MM.1S (cell line): ENCODE results near the gene CCDC171.
"Not testable (repeated sequence)": the region's sequence is repeated elsewhere in the genome, so short reads cannot be mapped to it uniquely, and the experiment has no call there.

Experiments used
- DNase-seq: peaks from one replicate; pipeline ENCODE4 v3.0.0-alpha.2; 2015
- H2AFZ ChIP-seq: fragments of 300-600 bp; sonication (generic); 2 replicates; pipeline ENCODE4 v1.6.0; 2016; ENCODE audit warnings: antibody characterized with exemption, low read length
- H3F3A ChIP-seq: fragments of 300-600 bp; sonication (generic); 2 replicates; pipeline ENCODE4 v1.6.1; 2016; ENCODE audit warnings: mild to moderate bottlenecking, antibody characterized with exemption, low read length, moderate library complexity, mixed read lengths; ENCODE audit not compliant: insufficient read depth
- H3K27ac ChIP-seq: fragments of 300-600 bp; sonication (generic); 2 replicates; pipeline ENCODE4 v1.5.1; 2016; ENCODE audit warnings: mild to moderate bottlenecking, low read length
- H3K27me3 ChIP-seq: fragments of 300-600 bp; sonication (generic); replicated peaks from 2 replicates; pipeline ENCODE4 v1.6.0; 2016; ENCODE audit warnings: low read length; ENCODE audit not compliant: insufficient read depth
- H3K36me3 ChIP-seq: fragments of 300-600 bp; sonication (generic); replicated peaks from 2 replicates; pipeline ENCODE4 v1.6.1; 2016; ENCODE audit warnings: mild to moderate bottlenecking, low read length, mixed read lengths; ENCODE audit not compliant: insufficient read depth
- H3K4me1 ChIP-seq: fragments of 300-600 bp; sonication (generic); 2 replicates; pipeline ENCODE4 v1.6.1; 2016; ENCODE audit warnings: low read length, mixed read lengths
- H3K4me2 ChIP-seq: fragments of 300-600 bp; sonication (generic); 2 replicates; pipeline ENCODE4 v1.6.0; 2016; ENCODE audit warnings: low read depth, low read length
- H3K4me3 ChIP-seq: fragments of 300-600 bp; sonication (generic); 2 replicates; pipeline ENCODE4 v1.5.1; 2016; ENCODE audit warnings: low read length, mixed read lengths
- H3K79me2 ChIP-seq: fragments of 300-600 bp; sonication (generic); 2 replicates; pipeline ENCODE4 v1.6.1; 2016; ENCODE audit warnings: mixed run types, low read length, mixed read lengths
- H3K9ac ChIP-seq: fragments of 300-600 bp; sonication (generic); 2 replicates; pipeline ENCODE4 v1.6.1; 2016; ENCODE audit warnings: low read length, mixed read lengths
- H3K9me2 ChIP-seq: fragments of 300-600 bp; sonication (generic); replicated peaks from 2 replicates; pipeline ENCODE4 v1.6.1; 2016; ENCODE audit warnings: mild to moderate bottlenecking, low read length, mixed read lengths; ENCODE audit not compliant: insufficient read depth
- H3K9me3 ChIP-seq: fragments of 300-600 bp; sonication (generic); replicated peaks from 2 replicates; pipeline ENCODE4 v1.6.1; 2016; ENCODE audit warnings: mild to moderate bottlenecking, low read length, mixed read lengths; ENCODE audit not compliant: insufficient read depth
- H4K20me1 ChIP-seq: fragments of 300-600 bp; sonication (generic); 2 replicates; pipeline ENCODE4 v1.6.1; 2016; ENCODE audit warnings: mild to moderate bottlenecking, low read length, moderate library complexity, mixed read lengths; ENCODE audit not compliant: insufficient read depth
- CTCF ChIP-seq: fragments of 300-600 bp; sonication (generic); IDR thresholded peaks from 2 replicates; pipeline ENCODE4 v1.5.1; 2016; ENCODE audit warnings: antibody characterized with exemption, low read length, mixed read lengths
- EZH2 ChIP-seq: fragments of 300-600 bp; sonication (generic); optimal IDR thresholded peaks from 2 replicates; pipeline ENCODE3; 2017; ENCODE audit warnings: low read depth, mild to moderate bottlenecking, antibody characterized with exemption, low read length, mixed read lengths
- EZH2phosphoT487 ChIP-seq: fragments of 300-600 bp; sonication (generic); IDR thresholded peaks from 2 replicates; pipeline ENCODE4 v1.6.1; 2018; ENCODE audit warnings: antibody characterized with exemption, low read length

CCDC171 gene

GRCh38 chr9:15592317-15592716 is 39.5 kb downstream of the CCDC171 start:
- H3K27me3 ChIP-seq = no peaks in the 10 kb centered on the region
- H3K9ac ChIP-seq = no peak overlapping the region
- H3K9me2 ChIP-seq = no peaks in the 10 kb centered on the region
- no peaks in the 10 kb centered on the region for H3K79me2 ChIP-seq
- TF ChIP-seq EZH2 (no peak), CTCF (no peak), EZH2phosphoT487 (no peak)
- H3K4me1 ChIP-seq = no peaks in the 10 kb centered on the region
- no peaks in the 10 kb centered on the region for H3K36me3 ChIP-seq
- H2AFZ ChIP-seq = no peak overlapping the region
- no peaks in the 10 kb centered on the region for H3K9me3 ChIP-seq
- no peak overlapping the region for H3K4me2 ChIP-seq
- no peaks in the 10 kb centered on the region for H4K20me1 ChIP-seq
- no peaks in the 10 kb centered on the region for H3F3A ChIP-seq
- no peak overlapping the region for H3K27ac ChIP-seq
- DNase-seq = no peak
- no peak overlapping the region for H3K4me3 ChIP-seq

- H3K79me2 ChIP-seq, H3K9me3 ChIP-seq, H3K36me3 ChIP-seq, H2AFZ ChIP-seq, H3K4me3 ChIP-seq, H4K20me1 ChIP-seq, H3F3A ChIP-seq, H3K4me2 ChIP-seq, H3K27ac ChIP-seq, H3K9me2 ChIP-seq, H3K9ac ChIP-seq, H3K4me1 ChIP-seq, H3K27me3 ChIP-seq, DNase-seq: not testable (repeated sequence)
These were observed 40.1 kb downstream of the CCDC171 start for GRCh38 chr9:15592940-15593339.

- H3K4me1 ChIP-seq, H3K9me2 ChIP-seq, H4K20me1 ChIP-seq, H3F3A ChIP-seq, H2AFZ ChIP-seq, H3K9ac ChIP-seq, H3K4me3 ChIP-seq, H3K36me3 ChIP-seq, H3K9me3 ChIP-seq, DNase-seq, H3K27ac ChIP-seq, H3K4me2 ChIP-seq, H3K79me2 ChIP-seq, H3K27me3 ChIP-seq: not testable (repeated sequence)
These were observed 48.0 kb downstream of the CCDC171 start for GRCh38 chr9:15600666-15601330.

- H3F3A ChIP-seq = no peaks in the 10 kb centered on the region
- no peaks in the 10 kb centered on the region for H3K36me3 ChIP-seq
- H3K79me2 ChIP-seq = no peaks in the 10 kb centered on the region
- H4K20me1 ChIP-seq = no peaks in the 10 kb centered on the region
- H3K9ac ChIP-seq = no peak overlapping the region
- no peaks in the 10 kb centered on the region for H3K9me2 ChIP-seq
- DNase-seq = peak; percentile 40
- TF ChIP-seq CTCF = peak; percentile 34
- TF ChIP-seq EZH2 = no peak
- H3K4me1 ChIP-seq = no peaks in the 10 kb centered on the region
- H3K9me3 ChIP-seq = no peaks in the 10 kb centered on the region
- H3K4me2 ChIP-seq = no peak overlapping the region
- no peak overlapping the region for H3K4me3 ChIP-seq
- H3K27ac ChIP-seq = no peak overlapping the region
- H3K27me3 ChIP-seq = no peaks in the 10 kb centered on the region
- no peak overlapping the region for H2AFZ ChIP-seq
These were observed 54.0 kb downstream of the CCDC171 start for GRCh38 chr9:15606643-15607472.
